ENCODE results near the gene ASB8.
A peak's percentile ranks its signal among the peaks of the same experiment; 100 is the strongest.
"Not testable (repeated sequence)": the region's sequence is repeated elsewhere in the genome, so short reads cannot be mapped to it uniquely, and the experiment has no call there.

ASB8 gene

GRCh38 chr12:48142818-48143674 is 14.3 kb downstream of the ASB8 start:
- DNase-seq (ENCODE audit: low read depth, low spot score), result no peak

- no peak for DNase-seq (ENCODE audit: low read depth, low spot score)
These were observed 22.3 kb downstream of the ASB8 start for GRCh38 chr12:48135027-48135426.

- DNase-seq (ENCODE audit: low read depth, low spot score), result no peak
These were observed 24.5 kb downstream of the ASB8 start for GRCh38 chr12:48132826-48133225.

- no peak for DNase-seq (ENCODE audit: low read depth, low spot score)
These were observed 25.8 kb downstream of the ASB8 start for GRCh38 chr12:48131517-48131916.

GRCh38 chr12:48129376-48129775 is 27.9 kb downstream of the ASB8 start:
- no peak for DNase-seq (ENCODE audit: low read depth, low spot score)

GRCh38 chr12:48128800-48129199 is 28.5 kb downstream of the ASB8 start:
- DNase-seq (ENCODE audit: low read depth, low spot score), result no peak

GRCh38 chr12:48126953-48127630 is 30.2 kb downstream of the ASB8 start:
- no peak for DNase-seq (ENCODE audit: low read depth, low spot score)

GRCh38 chr12:48125985-48126384 is 31.3 kb downstream of the ASB8 start:
- no peak for DNase-seq (ENCODE audit: low read depth, low spot score)

- not testable (repeated sequence) for DNase-seq (ENCODE audit: low read depth, low spot score)
These were observed 31.8 kb downstream of the ASB8 start for GRCh38 chr12:48125542-48125941.

GRCh38 chr12:48123169-48123568 is 34.1 kb downstream of the ASB8 start:
- DNase-seq (ENCODE audit: low read depth, low spot score), result no peak

- no peak for DNase-seq (ENCODE audit: low read depth, low spot score)
These were observed 35.1 kb downstream of the ASB8 start for GRCh38 chr12:48122065-48122834.

- DNase-seq (ENCODE audit: low read depth, low spot score), result no peak
These were observed 35.8 kb downstream of the ASB8 start for GRCh38 chr12:48121522-48121921.

GRCh38 chr12:48119834-48120195 is 37.5 kb downstream of the ASB8 start:
- DNase-seq (ENCODE audit: low read depth, low spot score), result no peak

- DNase-seq (ENCODE audit: low read depth, low spot score), result peak; percentile 95
These were observed 38.1 kb downstream of the ASB8 start, which contains the start of gene PFKM for GRCh38 chr12:48119078-48119833. Gene PFKM, plus strand, starts transcription at chr12:48119364. Its CDS starts 3,411 bp downstream, at chr12:48122775.

- DNase-seq (ENCODE audit: low read depth, low spot score), result peak; percentile 29
These were observed 38.9 kb downstream of the ASB8 start for GRCh38 chr12:48118284-48118871.

- no peak for DNase-seq (ENCODE audit: low read depth, low spot score)
These were observed 41.4 kb downstream of the ASB8 start for GRCh38 chr12:48115957-48116356.

GRCh38 chr12:48111312-48111693 is 46.0 kb downstream of the ASB8 start:
- not testable (repeated sequence) for DNase-seq (ENCODE audit: low read depth, low spot score)

GRCh38 chr12:48110691-48111311 is 46.5 kb downstream of the ASB8 start:
- DNase-seq (ENCODE audit: low read depth, low spot score), result peak; percentile 24

- DNase-seq (ENCODE audit: low read depth, low spot score), result no peak
These were observed 47.9 kb downstream of the ASB8 start for GRCh38 chr12:48109424-48109823.
